GM18951 (cell line): Measurements from ENCODE around the gene CHCT1.

Experiments
- POLR2A ChIP-seq: IDR thresholded peaks from 4 replicates; pipeline ENCODE4 v1.6.1; 2011; ENCODE audit warnings: mild to moderate bottlenecking; ENCODE audit not compliant: insufficient read length, insufficient read depth; ENCODE audit errors: extremely low read depth
- in situ Hi-C: fragments of 300-500 bp; cut with MboI; formaldehyde crosslinking; loops from one replicate; pipeline ENCODE4 v1.12.0; 2022; ENCODE audit warnings: low sequenced_read_pairs, mixed read lengths, inconsistent platforms; ENCODE audit not compliant: unreplicated experiment

The CHCT1 gene

DNA sequence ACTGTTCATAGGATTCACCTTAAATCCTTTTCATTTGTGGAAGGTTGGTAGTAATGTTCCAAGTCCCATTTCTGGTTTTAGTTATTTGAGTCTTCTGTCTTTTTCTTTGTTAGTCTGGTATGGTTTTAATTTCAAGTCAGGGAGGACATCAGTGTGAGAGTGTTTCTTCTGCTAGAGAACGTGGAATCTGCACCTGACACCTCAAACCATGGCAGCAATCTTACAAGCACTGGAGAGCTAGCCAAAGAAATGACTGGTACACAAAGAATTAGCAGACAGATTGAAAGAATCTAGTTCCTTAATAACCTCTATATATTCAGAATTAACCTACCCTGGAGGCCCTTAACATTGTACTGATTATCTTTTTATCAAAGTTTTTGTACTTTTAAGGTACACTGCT, 50.2 kb downstream of the CHCT1 start:
- TF ChIP-seq POLR2A = no peak
- in situ Hi-C loops = no loop called here

DNA sequence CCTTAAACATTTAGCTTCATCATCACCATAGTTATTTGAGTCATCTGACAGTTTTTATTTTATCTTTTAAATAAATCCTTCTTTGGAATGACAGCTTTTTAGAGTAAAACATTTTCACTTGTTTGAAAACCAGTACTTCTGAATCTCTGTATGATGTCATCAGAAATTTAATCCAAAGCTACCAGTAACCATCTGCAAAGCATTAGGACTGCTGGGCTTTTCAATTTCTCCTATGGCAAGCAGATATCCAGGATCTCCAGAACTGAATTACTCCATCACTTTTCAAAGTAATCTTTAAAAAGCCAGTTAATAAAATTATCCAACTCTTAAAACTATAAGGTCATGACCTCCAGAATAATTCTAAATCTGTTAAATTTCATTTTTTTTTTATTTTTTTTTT, 51.5 kb downstream of the CHCT1 start:
- no peak for TF ChIP-seq POLR2A
- in situ Hi-C loops = no loop called here
